Midbrain (tissue), 1 donor: Measurements from ENCODE around the gene TGFBR1.
"Not testable (repeated sequence)": the region's sequence is repeated elsewhere in the genome, so short reads cannot be mapped to it uniquely, and the experiment has no call there.

ENCODE experiments used
- DNase-seq: peaks from one replicate; lab custom pipeline; 2025; lab: John Stamatoyannopoulos, UW

TGFBR1 gene

DNA sequence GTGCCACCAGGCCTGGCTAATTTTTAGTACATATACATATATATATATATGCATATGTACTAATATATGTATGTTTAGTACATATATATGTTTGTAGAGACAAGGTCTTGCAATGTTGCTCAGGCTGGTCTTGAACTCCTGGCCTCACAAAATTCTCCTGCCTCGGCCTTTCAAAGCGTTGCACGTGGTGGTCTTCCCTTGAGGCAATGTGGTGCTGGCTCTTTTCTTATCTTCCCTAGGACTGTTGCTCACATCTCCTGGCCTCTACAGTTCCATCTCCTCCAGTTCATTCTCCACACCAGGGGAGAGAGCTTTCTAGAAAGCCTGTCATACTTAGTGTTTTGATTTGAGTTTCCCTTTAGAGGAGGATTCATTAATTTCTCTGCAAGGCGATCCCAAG lies 28.9 kb upstream of the TGFBR1 start:
- no peak for DNase-seq

DNA sequence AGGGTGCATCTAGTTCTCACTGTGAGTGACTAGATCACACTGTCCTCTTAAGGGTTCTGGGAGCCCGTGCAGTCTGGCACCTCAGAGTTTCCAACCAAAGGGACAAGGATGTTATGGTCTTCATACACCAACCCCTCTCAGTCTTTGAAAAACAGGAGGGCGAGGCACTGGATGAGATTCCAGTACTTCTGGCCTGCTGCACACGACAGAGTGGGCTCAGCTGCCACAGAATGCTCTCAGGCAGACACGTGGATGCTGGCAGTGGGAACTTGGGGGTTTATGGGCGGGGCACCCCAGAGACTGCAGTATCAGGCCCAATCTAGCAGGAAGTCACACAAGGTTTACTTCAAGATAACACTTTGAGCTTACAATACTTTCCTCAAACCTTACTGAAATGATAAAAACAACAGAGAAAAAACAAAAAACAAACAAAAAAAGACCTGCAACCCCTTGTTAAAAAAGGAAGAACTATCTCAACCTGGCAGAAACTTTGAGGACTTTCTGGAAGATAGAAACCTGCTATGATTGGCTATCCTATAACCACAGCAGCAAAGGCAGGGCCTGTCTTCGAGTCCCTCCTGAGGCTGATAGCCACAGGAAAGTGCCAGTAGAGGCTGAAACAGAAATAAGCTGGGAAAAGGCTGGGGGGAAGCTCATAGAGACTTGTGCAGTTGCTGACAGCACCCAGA lies 28.3 kb upstream of the TGFBR1 start:
- no peak for DNase-seq

DNA sequence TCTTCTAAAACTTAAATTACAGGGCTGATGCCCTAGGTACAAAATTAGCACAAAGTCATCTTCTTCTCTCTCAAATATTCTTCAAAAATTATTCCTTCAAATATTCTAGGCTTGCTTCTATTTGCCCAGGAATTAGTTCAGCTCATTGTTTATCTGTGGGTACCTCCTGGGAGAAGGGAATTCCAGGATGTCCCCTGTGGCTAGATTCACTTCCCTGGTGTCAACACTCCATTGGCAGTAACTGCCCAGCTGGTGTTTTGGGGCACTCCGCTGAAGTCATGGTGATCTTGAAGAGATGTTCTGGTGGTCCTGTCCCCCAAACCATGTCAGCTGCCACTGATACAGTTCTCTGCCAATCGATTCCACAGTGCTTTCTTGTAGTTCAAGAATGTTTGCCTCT lies 26.2 kb upstream of the TGFBR1 start:
- DNase-seq: no peak

DNA sequence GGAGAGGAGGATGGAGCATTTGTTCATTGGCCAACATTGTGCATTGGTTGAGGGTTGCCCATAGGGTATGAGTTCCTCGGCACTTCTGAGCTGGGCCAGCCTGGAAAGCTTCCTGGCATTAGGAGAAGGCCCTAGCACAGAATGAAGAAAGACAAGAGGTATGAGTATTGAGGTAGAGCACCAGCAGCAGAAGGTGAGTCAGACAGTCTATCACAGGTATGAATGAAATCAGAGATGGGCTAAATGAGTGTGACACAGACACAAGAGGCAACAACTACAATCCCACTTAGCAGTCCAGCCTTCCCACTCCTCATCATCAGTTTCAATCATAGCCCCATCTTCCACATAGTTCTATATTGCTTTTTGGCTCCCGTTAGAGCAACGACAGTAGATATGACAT lies 25.4 kb upstream of the TGFBR1 start:
- DNase-seq: no peak

DNA sequence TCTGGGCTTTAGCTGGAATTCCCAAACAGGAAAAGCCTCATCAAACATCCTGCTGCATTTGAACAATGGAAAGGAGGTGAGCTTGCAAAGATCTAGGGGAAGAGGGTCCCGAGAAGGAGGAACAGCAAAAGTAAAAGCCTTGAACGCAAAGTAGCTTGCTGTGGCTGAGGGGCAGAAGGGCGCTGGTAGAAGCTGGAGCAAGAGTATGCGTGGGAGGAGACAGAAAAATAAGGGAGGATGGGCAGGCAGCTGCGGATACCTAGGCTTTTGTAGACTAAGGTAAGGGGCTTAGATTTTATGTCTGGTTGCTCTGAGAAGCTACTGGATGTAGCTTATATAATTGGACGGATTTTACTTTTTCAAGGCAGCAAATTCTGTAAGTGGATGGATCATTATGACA lies 21.9 kb upstream of the TGFBR1 start:
- DNase-seq: no peak

DNA sequence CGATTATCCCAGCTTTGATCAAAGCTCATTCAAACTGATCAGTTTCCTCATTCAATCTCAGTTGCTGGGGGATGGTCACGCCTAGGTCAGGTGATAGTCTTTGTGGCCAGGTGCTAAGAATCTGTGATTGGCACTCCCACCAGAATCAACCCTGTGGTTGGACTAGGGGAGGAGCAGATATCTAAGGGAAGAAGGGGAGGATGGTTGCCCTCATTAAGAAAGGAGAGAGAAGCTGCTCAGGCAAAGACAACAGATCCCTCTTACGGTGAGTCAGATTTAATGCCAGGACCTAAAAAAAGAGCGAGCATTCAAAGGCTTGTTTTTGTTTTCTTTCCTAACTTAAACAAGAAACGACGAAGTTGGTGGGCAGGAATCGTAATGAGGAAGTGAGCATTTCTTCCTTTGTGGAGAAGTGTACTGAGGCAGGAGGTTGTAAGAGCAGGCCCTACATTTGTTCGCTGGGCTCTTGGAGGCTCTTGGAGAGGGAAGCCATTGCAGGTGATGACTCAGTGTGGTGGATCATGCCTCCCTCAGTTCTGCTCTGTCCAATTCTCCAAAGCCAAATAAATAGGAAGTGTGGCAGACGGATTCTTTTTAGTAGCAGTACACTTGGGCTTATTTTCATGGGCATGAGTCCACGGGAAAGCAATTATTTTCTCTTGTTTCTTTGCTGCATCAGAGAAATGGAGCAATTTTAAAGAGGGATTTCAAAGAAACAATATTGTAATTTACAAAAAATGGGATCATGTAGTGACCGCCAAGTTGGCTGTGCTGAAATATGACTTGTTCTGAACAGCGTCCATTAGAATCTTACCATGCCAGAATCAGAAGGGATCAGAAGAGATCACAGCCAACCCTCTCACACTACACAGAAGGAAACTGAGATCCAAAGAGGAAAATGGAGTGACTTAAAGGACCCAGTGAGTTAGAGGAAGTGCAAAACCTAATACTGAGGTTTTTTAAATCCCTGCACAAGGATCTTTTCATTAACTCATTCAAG lies 18.7 kb upstream of the TGFBR1 start:
- no peak for DNase-seq

DNA sequence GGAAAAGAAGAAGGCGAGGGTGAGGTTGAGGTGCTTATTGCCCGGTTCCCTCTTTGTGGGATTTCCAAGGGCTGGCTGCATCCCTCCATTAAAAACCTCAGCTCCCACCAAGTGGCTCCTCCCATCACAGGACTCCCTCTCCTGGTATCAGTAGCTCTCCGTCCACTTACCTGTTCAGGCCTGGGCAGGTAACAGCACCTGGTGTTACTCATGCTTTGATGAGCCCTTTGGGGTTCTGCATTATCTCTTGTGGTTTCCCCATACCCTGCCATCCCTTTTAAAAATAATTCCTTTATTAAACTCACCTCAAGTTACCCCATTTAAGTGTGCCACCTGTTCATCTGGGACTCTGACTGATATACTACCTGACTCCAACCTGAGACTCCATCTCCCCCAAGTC lies 17.5 kb upstream of the TGFBR1 start:
- no peak for DNase-seq

DNA sequence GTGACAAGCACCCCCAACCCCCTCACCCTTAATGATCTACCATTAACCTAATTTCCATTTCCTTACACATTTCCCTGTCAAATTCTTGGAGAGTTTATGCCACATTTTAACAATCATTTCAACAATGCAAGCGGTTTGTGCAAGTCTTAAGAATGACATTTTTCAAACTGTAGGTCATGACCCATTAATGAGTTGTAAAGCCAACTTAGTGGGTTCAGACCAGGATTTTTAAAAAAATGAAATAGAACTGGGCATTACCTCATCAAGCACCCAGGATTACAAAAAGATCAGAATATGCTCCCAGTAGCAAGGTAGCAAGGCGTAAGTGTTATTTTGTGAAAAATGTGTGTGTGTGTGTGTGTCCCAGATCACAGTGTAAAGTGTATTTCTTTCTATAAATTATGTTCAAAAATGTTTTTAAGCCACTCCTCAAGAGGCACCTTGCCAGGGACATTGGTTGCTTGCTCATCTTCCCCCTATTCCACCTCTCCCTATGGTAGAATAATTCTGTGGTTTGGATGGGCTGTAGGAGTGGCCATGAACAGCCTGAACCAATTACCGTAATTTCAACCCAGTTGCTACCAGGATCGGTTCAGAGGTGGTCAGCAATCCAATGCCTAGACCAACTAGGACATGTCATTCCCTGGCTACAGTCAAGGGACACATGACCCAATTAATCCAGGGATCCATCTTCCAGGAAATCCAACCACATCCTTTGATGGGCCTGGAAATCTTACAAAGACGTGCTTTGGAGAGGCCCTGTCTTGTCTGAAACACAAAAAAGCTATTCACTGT lies 14.4 kb upstream of the TGFBR1 start:
- no peak for DNase-seq

DNA sequence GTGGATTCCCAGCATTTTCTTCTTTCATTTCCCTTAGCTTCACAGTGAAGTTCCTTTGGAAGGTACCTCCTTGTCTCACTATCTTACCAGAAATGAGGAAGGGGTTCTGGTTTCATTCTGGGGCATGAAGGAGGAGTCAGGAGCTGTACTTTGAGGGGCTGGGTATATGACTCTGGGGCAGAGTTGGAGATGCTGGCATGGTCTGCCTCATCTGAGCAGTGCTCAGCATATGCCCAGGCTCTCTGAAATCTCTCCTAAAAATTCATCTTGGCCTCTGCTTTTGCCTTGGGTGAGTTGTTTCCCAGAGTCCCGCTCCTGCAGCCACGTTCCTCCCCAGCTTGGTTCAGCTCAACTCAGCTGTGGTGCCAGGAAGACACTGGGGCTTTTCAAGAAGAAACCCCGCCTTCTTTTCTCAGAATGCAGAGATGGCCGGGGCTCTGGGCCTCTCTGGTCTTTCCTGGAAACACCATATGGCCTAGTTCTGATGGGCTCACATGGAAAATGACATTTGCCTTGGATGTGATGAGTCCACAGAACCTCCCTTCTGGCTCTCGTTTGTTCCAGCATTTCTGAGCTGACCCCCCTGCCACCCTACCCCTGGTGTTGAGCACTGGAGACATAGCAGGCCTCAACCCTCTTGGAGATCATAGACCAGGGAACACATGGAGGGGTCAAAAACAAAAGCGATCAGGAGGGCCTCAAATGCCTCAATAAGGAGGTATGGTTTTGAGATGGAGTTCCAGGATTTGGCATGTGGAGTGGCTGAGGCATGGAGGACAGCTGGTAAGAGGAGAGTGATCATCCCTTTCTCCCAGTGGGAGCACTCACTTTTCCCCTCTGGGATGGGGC lies 12.0 kb upstream of the TGFBR1 start:
- no peak for DNase-seq

DNA sequence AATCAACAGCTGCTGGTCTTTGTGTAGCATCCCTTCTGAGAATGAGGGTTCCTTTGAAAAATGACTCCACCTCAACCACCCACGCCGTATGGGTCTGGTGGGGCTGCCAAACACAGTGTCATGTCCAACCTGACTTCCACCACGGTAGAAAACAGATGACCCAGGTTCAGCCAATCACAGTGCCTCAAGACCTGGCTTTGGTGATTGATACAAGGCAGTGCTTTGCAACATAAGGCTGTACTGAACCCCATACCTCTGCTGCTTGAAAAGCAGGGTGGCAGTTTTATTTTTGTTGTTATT lies 11.5 kb upstream of the TGFBR1 start:
- no peak for DNase-seq

DNA sequence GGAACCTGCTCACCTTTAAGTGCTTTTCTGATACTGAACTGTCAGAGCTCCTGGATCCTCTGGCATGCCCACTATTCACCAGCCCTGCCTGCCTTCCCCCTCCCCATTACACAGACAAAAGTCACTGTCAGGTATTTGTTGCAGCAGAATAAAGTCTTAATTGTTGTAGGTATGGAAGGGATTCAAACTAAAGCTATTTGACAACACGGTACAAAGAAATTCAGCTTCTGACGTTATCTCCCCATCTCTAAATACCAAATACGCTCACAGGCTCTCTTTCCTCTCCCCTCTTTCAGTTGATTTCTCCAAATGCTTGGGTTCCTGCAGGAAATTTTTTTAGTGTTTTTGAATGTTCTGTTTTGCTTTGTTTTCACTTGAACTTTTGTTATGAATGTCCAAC lies 9.3 kb upstream of the TGFBR1 start:
- no peak for DNase-seq

DNA sequence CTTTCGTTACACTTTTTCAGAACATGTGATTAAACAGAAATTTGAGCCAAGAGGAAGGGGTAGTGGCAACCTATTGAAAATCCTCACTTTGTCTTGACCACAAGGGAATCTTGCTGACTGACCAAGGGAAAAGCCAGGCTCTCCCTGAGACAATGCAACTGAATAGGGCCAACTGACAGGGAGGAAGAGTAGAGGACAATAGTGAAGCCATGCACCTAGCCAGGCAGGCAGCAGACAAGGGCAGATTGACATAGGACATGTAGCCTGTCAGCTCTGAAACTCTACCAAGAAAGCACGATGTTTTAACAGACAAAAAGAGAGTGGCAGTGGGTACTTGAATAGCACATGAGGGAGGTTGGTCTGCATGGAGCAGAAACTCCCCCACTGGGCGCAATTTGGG lies 8.5 kb upstream of the TGFBR1 start:
- DNase-seq: no peak

DNA sequence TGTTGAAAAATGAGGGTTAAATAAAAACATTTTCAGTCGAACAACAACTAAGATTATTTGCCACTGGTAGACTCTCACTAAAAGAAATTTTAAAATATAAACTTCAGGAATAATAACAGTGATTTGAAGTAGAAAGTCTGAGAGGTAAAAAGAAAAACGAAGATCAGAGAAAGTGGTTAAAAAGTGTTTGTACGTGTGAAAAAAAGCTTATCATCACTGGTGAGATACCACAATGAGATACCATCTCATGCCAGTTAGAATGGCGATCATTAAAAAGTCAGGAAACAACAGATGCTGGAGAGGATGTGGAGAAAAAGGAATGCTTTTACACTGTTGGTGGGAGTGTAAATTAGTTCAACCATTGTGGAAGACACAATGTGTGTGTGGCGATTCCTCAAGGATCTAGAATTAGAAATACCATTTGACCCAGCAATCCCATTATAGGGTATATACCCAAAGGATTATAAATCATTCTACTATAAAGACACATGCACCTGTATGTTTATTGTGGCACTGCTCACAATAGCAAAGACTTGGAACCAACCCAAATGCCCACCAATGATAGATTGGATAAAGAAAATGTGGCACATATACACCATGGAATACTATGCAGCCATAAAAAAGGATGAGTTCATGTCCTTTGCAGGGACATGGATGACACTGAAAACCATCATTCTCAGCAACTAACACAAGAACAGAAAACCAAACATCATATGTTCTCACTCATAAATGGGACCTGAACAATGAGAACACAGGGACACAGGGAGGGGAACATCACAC lies 4.9 kb upstream of the TGFBR1 start:
- not testable (repeated sequence) for DNase-seq

DNA sequence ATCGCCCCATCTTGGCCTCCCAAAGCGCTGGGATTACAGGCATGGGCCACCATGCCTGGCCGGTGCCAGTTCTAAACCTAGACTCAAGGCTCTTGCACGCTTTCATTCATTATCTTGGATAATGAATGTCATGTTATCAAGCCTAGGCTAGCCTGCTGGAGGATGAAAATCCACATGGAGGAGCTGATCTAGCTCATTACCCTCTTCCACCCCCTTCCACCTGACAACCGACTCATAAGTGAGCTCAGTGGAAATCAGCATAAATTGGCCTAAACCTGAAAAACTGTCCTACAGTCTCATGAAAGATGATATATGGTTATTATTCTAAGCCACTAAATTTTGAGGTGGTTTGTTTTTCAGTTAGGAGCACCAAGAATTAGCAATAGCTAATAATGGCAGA lies 3.6 kb upstream of the TGFBR1 start:
- no peak for DNase-seq

DNA sequence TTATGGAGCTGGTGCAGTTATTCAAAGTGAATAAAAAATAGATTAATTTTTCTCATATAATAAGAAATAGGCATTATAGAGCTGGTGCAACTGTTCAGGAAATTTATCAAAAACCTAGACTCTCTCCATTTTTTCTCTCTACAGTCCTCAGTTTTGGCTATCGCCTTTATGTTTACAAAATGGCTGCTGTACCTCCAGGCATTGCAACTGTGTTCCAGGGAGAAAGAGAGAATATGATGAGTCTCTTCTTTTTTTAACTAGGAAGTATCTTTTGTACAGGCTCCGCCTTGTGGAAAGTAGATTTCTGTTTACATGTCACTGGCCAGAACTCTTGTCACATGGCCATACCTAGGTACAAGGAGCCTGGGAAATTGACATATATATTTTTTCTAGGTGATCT lies 3.1 kb upstream of the TGFBR1 start:
- no peak for DNase-seq

DNA sequence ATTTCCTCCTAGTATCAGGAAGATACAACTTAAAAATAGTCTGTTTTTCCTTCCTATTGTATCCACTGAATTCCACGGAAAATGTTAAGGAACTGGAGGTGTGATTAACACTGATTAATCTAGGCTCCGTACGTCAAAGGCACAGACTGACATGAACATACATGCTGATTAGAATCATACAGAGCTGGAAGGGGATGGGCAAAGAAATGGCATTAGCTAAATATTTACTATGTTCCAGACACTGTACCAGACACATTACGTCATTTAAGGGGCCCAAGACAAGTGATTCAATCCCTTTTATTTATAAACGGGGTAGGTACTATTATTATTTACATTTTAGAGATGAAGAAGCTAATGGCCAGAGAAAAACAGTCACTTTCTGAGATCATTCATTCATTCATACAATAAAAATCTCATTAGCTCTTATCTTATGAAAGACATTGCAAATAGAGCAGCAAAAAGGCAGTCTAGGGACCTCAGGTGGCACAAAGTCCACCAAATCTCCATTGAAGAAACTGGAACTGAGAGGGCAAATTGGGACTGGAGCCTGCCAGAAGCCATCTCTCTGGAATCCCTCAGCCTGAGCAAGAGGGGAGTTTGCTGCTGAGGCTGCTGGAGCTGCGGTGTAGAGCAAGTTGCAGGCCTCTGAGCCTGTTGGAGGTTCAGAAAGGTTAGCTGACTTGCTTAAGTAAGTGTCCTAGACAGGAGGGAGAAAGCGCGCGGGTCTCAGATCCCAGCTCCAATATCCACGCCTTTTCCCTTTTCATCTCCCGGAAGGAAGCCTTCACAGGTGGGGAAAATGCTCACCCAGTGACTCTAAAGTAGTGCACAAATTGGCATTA lies 1.6 kb upstream of the TGFBR1 start:
- no peak for DNase-seq

DNA sequence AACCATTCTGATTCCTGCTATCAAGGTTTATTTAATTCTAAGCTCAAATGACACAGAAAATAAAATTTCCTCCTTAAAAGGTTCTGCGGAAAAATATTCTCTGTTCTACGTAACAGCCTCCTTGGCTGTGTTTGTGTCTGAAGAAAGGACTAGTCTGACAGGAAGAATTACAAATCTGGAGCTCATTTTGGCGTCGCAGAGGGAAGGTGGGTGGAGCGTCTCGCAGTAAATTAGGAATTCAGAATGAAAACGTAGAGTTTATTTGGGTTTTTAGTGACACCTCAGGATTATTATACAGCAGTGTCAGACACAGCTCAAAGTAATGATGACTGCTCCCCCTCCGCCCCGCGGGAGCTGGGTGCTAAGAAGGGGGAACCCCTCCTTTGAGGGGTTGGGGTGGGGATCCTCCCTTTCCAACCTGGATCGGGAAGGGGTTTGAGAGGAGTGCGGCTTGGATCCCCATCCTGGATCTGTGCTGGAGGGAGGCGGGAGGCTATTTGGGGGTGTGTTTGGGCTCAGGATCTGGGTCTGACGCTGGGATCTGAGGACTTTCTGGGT lies 933 bp upstream of the TGFBR1 start:
- no peak for DNase-seq

DNA sequence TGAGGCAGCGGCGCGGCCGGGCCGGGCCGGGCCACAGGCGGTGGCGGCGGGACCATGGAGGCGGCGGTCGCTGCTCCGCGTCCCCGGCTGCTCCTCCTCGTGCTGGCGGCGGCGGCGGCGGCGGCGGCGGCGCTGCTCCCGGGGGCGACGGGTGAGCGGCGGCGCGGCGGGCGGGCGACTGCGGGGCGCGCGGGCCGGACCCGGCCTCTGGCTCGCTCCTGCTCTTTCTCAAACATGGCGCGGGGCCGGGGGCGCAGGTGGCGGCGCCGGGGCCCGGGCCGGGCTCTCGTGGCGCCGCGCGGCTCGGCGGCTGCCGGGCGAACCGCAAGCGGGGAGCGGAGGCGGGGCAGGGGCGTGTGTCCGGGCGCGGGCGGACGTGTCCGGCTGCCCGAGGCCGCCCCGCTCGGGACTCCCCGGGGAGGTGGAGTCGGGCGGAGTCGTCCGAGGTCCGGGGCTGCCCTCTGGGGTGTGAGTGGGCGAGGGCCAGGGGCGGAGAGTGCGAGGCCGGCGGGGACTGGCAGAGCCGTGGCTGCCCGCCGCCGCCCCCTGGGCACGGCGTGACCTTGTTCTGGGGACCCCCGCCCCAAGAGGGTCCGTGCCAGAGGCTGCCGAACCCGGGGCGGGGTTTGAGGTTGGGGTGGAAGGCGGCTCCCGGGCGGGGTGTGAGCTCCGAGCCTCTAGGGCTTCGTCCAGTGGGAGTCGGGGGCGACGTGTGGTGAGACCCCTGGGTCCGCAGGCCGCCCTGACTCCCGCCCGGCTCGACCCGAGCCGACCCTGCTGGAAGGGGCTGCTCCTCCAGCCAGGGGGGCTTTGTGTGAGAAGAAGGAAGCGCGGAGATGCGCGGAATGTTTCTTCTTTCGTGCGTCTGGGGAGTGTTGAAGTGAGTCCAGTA lies 485 bp downstream of the TGFBR1 start:
- DNase-seq: peak; percentile 20

DNA sequence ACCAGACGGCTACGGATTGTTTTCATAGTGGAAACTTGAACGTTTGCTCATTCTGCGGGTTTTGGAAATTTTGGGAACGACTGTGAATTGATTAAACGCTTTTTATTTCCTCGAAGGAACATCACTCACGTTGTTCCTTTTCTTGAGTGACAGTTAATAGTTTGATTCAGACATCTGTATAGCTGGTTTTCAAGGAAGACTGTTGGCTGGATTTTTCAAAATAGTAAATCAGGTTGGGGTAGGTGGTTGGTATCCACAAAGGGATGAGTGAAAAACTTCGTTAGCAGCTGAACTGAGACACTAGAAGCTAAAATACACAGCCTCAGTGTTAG lies 1.1 kb downstream of the TGFBR1 start:
- DNase-seq: no peak
